ENCODE results near the gene PRIMA1.

PRIMA1 gene

DNA sequence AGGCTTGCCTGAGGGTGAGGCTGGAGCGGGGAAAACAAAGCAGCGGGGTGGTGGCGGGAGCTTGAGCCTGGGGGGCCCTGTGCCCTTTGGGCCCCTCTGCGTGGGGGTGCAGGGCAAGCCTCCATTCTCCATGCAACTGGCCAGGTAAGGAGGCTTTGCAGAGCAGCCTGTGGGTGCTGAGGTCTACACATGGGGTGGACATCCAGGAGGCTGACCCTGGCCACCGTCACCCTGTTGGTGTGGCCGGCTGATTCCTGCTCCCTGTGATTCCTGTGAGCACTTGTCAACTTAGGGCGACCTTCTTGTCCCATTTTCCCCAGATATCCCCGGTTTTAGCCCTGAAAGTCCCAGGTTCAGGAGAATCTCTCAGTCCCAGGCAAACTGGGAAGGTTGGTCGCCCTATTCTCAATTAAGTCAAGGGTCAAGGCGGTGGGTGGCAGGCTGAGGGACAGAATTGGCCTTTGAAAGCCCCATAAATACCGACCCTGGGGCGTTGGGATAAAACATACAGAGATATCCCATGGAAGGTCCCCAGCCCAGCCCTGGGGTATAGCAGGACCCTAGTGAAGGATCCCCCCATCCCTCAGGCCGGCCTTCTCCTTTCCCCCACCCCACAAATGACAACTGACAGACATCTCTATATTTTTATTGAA lies 70.5 kb downstream of the PRIMA1 start:
- DNase-seq (ENCODE audit: low read depth): no peak
- H3K4me3 ChIP-seq (ENCODE audit: low read length): no peak overlapping the region
- no peak for TF ChIP-seq CTCF (conservative IDR thresholded peaks at IDR 0.05; ENCODE audit: low read depth, low read length)

GRCh38 chr14:93716746-93717667 lies 71.3 kb downstream of the PRIMA1 start:
- TF ChIP-seq CTCF (conservative IDR thresholded peaks at IDR 0.05; ENCODE audit: low read depth, low read length): no peak
- DNase-seq (ENCODE audit: low read depth): no peak
- no peak overlapping the region for H3K4me3 ChIP-seq (ENCODE audit: low read length)

DNA sequence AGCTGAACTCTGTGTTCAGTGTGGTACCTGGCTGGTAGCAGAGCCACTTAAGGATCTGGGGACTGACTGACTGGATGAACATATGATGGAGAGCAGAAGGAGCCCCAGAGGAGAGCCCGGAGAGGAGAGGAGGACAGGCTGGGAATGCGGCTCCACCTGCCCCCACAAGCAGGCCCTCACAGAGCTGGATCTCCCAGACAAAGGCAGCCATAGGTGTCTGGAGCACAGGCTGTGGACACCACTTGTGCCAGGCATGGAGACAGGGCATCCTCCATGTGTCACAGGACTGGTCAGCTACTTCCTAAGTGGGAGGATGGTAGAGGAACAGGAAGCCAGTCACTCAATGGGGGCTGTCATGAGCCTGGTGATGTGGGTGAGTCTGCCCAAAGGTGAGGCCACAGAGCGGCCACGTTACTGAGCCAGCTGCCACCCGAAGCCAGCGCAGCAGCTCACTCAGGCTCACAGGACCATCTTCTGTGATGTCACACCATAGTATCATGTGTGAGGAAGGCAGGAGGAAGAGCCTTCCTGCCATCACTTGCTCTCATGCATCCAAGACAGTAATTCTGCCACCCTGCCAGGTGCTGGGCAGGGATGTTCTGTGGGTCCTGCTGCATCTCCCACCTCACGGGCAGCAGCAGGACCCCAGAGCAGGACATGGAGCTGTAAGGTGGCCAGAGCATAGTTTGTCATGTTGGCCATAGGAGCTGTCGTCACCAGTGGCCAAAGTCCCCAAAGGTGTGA lies 72.1 kb downstream of the PRIMA1 start:
- H3K4me3 ChIP-seq (ENCODE audit: low read length): no peak overlapping the region
- TF ChIP-seq CTCF (conservative IDR thresholded peaks at IDR 0.05; ENCODE audit: low read depth, low read length): no peak
- DNase-seq (ENCODE audit: low read depth): no peak

GRCh38 chr14:93715279-93715927 lies 72.9 kb downstream of the PRIMA1 start:
- no peak for TF ChIP-seq CTCF (conservative IDR thresholded peaks at IDR 0.05; ENCODE audit: low read depth, low read length)

DNA sequence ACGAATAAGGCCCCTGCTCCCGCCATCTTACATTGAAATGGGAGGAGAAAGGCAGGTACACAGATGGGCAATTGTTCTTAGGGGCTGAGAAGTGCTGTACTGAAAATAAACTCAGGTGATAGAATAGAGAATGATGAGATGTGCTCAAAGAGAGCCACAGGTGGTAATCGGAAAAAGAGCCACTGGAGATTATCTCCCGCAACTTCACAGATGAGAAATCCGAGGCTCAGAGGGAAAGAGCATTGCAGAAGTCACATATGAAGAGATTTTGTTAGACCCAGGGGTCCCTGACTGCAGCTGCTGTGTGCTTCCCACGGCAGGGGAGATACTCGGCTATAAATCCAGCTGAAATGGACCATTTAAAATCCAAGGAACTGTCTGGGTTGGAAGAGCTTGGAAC lies 73.7 kb downstream of the PRIMA1 start:
- no peak for TF ChIP-seq CTCF (conservative IDR thresholded peaks at IDR 0.05; ENCODE audit: low read depth, low read length)
- DNase-seq (ENCODE audit: low read depth): no peak
- no peak overlapping the region for H3K4me3 ChIP-seq (ENCODE audit: low read length)

More at GRCh38 chr14:93715279-93715927, 72.9 kb downstream of the PRIMA1 start:
- no peak overlapping the region for H3K4me3 ChIP-seq (ENCODE audit: low read length)
- no peak for DNase-seq (ENCODE audit: low read depth)

DNA sequence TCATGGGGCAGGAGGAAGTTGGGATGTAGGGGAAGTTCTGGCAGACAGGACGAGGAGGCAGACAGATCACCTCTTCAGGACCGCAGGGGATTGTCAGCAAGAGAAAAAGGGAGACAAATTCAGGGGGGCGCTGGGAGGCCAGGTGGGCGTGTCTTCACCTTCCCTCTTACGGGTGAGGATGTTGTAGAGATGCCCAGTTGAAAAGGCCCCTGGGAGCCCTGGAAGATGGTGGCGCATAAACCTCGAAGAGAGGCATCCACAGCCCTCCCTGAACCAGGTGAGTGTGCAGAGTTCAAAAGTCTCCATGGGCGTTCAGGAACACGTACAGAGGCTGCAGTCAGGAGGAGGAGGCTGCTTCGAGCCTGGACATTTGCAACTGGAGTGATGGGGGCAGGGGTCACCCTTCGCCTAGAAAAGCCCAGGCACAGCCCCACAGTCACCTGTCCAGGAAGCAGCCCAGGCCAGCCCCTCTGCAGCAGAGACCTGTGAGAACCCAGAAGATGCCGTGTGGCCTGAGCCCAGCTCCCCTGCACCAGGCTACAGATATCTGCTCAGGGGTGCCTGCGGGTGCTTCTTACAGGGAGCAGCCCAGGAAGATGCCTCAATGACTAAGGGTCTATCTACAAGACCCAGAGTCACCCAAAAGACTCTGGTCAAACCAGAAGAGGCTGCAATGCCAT lies 74.4 kb downstream of the PRIMA1 start:
- H3K4me3 ChIP-seq (ENCODE audit: low read length): no peak overlapping the region
- no peak for TF ChIP-seq CTCF (conservative IDR thresholded peaks at IDR 0.05; ENCODE audit: low read depth, low read length)
- no peak for DNase-seq (ENCODE audit: low read depth)
